CD14-positive monocyte (primary cell): Measurements from ENCODE around the gene GFOD1. TPM values are rescaled to one million over a fixed set of nuclear protein-coding genes. Genes with fewer than 3 reads are reported as not detected.

Experiments
- DNase-seq, 3 donors: peaks; one replicate each; pipeline ENCODE4 v3.0.0-alpha.2; 2011 to 2022
- H2AFZ ChIP-seq: 2 replicates; pipeline ENCODE4 v1.6.0; 2012; ENCODE audit warnings: mild to moderate bottlenecking, low read depth, low read length, inconsistent platforms; ENCODE audit not compliant: insufficient read depth, poor library complexity, severe bottlenecking
- H3K27ac ChIP-seq, 2 donors: 1 replicate in 1 of 2; 2 replicates in 1 of 2; pipeline ENCODE4 v1.5.1; 2012 to 2013; ENCODE audit warnings: low read length in 2 of 2, control low read depth in 1 of 2, inconsistent platforms in 1 of 2, low read depth in 1 of 2, mild to moderate bottlenecking in 1 of 2
- H3K27me3 ChIP-seq, 2 donors: one replicate each; pipeline versions ENCODE4 v1.6.0 to v1.6.1; 2011 to 2013; ENCODE audit warnings: low read length in 2 of 2; ENCODE audit not compliant: control insufficient read depth in 2 of 2, insufficient read depth in 2 of 2
- H3K36me3 ChIP-seq, 2 donors: replicated peaks in 1 of 2; 1 replicate in 1 of 2; 2 replicates in 1 of 2; pipeline versions ENCODE4 v1.5.1 to v1.6.1; 2012 to 2013; ENCODE audit warnings: low read length in 2 of 2, control low read depth in 1 of 2, inconsistent platforms in 1 of 2, mild to moderate bottlenecking in 1 of 2; ENCODE audit not compliant: insufficient read depth in 2 of 2, control insufficient read depth in 1 of 2
- H3K4me1 ChIP-seq, 2 donors: 1 replicate in 1 of 2; 2 replicates in 1 of 2; pipeline versions ENCODE4 v1.5.1 to v1.6.1; 2012 to 2013; ENCODE audit warnings: low read length in 2 of 2, control low read depth in 1 of 2, inconsistent platforms in 1 of 2, mild to moderate bottlenecking in 1 of 2, moderate library complexity in 1 of 2; ENCODE audit not compliant: insufficient read depth in 2 of 2, control insufficient read depth in 1 of 2
- H3K4me2 ChIP-seq: replicated peaks from 2 replicates; pipeline ENCODE3; 2012; ENCODE audit warnings: low read length, moderate library complexity, mild to moderate bottlenecking; ENCODE audit not compliant: poor library complexity, severe bottlenecking; ENCODE audit errors: extremely low read depth
- H3K4me3 ChIP-seq, 3 experiments: fragments of 200-600 bp in 1 of 3; sonication (generic) in 1 of 3; replicated peaks in 1 of 3; 1 replicate in 2 of 3; 2 replicates in 1 of 3; pipeline ENCODE4 v1.5.1; 2011 to 2013; ENCODE audit warnings: low read length in 3 of 3, mild to moderate bottlenecking in 3 of 3, control low read depth in 2 of 3, low read depth in 2 of 3, inconsistent platforms in 1 of 3, moderate library complexity in 1 of 3
- H3K79me2 ChIP-seq: 2 replicates; pipeline ENCODE4 v1.6.0; 2012; ENCODE audit warnings: mild to moderate bottlenecking, control low read depth, inconsistent platforms, low read length, moderate library complexity; ENCODE audit not compliant: insufficient read depth
- H3K9ac ChIP-seq: 2 replicates; pipeline ENCODE4 v1.6.0; 2017; ENCODE audit warnings: low read length, mild to moderate bottlenecking; ENCODE audit not compliant: insufficient read depth, poor library complexity, severe bottlenecking
- H3K9me3 ChIP-seq, 2 donors: replicated peaks in 1 of 2; 1 replicate in 1 of 2; 2 replicates in 1 of 2; pipeline versions ENCODE4 v1.5.1 to v1.6.1; 2012 to 2013; ENCODE audit warnings: low read length in 2 of 2, control low read depth in 1 of 2; ENCODE audit not compliant: control insufficient read depth in 1 of 2, insufficient read depth in 1 of 2
- H4K20me1 ChIP-seq: 2 replicates; pipeline ENCODE4 v1.6.0; 2012; ENCODE audit warnings: mild to moderate bottlenecking, low read length, control low read depth, moderate library complexity; ENCODE audit not compliant: insufficient read depth
- H3K27ac Mint-ChIP-seq, 7 donors: one replicate each; pipeline ENCODE4 v1.8.0; 2020; ENCODE audit warnings: mild to moderate bottlenecking in 7 of 7, mixed read lengths in 7 of 7, moderate library complexity in 6 of 7, inconsistent platforms in 2 of 7
- H3K27me3 Mint-ChIP-seq, 3 donors: one replicate each; pipeline ENCODE4 v1.8.0; 2021 to 2022; ENCODE audit warnings: low read depth in 3 of 3, mild to moderate bottlenecking in 3 of 3, mixed read lengths in 3 of 3, moderate library complexity in 3 of 3, inconsistent platforms in 1 of 3
- H3K36me3 Mint-ChIP-seq, 2 donors: one replicate each; pipeline ENCODE4 v1.8.0; 2020; ENCODE audit warnings: mixed read lengths in 2 of 2, inconsistent platforms in 1 of 2, mild to moderate bottlenecking in 1 of 2
- H3K4me1 Mint-ChIP-seq: one replicate; pipeline ENCODE4 v1.8.0; 2020; ENCODE audit warnings: mild to moderate bottlenecking, mixed read lengths
- H3K4me3 Mint-ChIP-seq, 2 donors: one replicate each; pipeline ENCODE4 v1.8.0; 2020; ENCODE audit warnings: mild to moderate bottlenecking in 2 of 2, mixed read lengths in 2 of 2, moderate library complexity in 1 of 2
- H3K9me3 Mint-ChIP-seq, 7 donors: one replicate each; pipeline ENCODE4 v1.8.0; 2020 to 2022; ENCODE audit warnings: mixed read lengths in 7 of 7, mild to moderate bottlenecking in 6 of 7, moderate library complexity in 6 of 7, inconsistent platforms in 2 of 7
- WGBS: methylation state at CpG from one replicate; pipeline ENCODE4 v1.1.5; 2013; ENCODE audit warnings: missing lambda C conversion rate; ENCODE audit not compliant: insufficient coverage; 5-methylcytosine and 5-hydroxymethylcytosine counted together
- intact Hi-C, 2 donors: fragments of 100-400 bp; cut with micrococcal nuclease; formaldehyde crosslinking; loops; one replicate each; pipeline versions ENCODE4 v1.15.0 to v1.15.1; 2023
- polyA plus RNA-seq, 3 donors: library from polyadenylated mRNA; depleted of rRNA in 1 of 3; unstranded in 2 of 3; stranded (reverse) in 1 of 3; fragments of 300-500 nt in 2 of 3; fragments of >200 nt in 1 of 3; fragmentation: Illumina TruSeq in 2 of 3; gene quantifications; 1 replicate in 2 of 3; 2 replicates in 1 of 3; pipeline ENCODE4 v1.2.3, GENCODE V29; 2012 to 2021
- TF ChIP-seq, protein P1 (sequence below): fragments of 200-600 bp; IDR thresholded peaks from one replicate; pipeline ENCODE4 v1.8.0; 2022; ENCODE audit warnings: antibody characterized with exemption, mild to moderate bottlenecking

GFOD1 gene
- polyA plus RNA-seq, 3 donors = 2.4 to 8.7 (median 2.4) TPM

DNA sequence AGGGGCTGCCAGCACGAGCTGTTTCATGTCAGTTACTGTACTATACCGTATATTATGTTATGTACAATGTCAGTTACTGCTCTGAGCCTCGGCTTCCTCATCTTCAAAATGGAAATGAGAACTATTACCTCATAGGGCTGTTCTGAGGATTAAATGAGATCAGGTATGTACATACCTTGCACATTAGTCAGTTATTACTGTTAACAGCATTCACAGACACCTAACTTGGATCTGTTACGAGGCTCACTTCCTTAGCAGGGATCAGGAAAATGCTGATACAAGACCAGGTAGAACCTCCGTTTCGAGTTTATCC is 89.4 kb downstream of the GFOD1 start:
- Histone ChIP-seq H3K36me3 (no peaks in the 10 kb centered on the region), H3K9me3 (no peaks in the 10 kb centered on the region), H3K79me2 (peaks cover 19% of the 10 kb centered on the region), H3K27me3 (no peaks in the 10 kb centered on the region), H3K9ac (no peak overlapping the region), H3K4me2 (no peak overlapping the region), H4K20me1 (no peaks in the 10 kb centered on the region), H3K27ac (peak overlapping the region in 1 of 2 donors; percentile 98), H3K4me3 (no peak overlapping the region), H3K4me1 (peaks cover 42 to 43% of the 10 kb centered on the region in 2 donors), H2AFZ (no peak overlapping the region)
- TF ChIP-seq, protein P1, sequence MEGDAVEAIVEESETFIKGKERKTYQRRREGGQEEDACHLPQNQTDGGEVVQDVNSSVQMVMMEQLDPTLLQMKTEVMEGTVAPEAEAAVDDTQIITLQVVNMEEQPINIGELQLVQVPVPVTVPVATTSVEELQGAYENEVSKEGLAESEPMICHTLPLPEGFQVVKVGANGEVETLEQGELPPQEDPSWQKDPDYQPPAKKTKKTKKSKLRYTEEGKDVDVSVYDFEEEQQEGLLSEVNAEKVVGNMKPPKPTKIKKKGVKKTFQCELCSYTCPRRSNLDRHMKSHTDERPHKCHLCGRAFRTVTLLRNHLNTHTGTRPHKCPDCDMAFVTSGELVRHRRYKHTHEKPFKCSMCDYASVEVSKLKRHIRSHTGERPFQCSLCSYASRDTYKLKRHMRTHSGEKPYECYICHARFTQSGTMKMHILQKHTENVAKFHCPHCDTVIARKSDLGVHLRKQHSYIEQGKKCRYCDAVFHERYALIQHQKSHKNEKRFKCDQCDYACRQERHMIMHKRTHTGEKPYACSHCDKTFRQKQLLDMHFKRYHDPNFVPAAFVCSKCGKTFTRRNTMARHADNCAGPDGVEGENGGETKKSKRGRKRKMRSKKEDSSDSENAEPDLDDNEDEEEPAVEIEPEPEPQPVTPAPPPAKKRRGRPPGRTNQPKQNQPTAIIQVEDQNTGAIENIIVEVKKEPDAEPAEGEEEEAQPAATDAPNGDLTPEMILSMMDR = no peak
- Mint-ChIP-seq H3K27ac (peak overlapping the region in 5 of 7 donors; percentile 73 to 99 (median 99)), H3K9me3 (peaks cover 0 to 1% (median 0%) of the 10 kb centered on the region in 7 donors), H3K4me3 (no peak overlapping the region), H3K27me3 (peaks cover 1 to 3% (median 1%) of the 10 kb centered on the region in 3 donors), H3K36me3 (peaks cover 0 to 2% of the 10 kb centered on the region in 2 donors), H3K4me1 (peaks cover 33% of the 10 kb centered on the region)
- intact Hi-C loops = loop anchor here in 1 of 2 donors (5.0 kb wide), 2 partner anchors 61 to 64 kb away; no protein-coding TSS in a partner anchor
- no peak for DNase-seq
- 80% methylated on average over 1 of the region's 6 CpGs for WGBS

DNA sequence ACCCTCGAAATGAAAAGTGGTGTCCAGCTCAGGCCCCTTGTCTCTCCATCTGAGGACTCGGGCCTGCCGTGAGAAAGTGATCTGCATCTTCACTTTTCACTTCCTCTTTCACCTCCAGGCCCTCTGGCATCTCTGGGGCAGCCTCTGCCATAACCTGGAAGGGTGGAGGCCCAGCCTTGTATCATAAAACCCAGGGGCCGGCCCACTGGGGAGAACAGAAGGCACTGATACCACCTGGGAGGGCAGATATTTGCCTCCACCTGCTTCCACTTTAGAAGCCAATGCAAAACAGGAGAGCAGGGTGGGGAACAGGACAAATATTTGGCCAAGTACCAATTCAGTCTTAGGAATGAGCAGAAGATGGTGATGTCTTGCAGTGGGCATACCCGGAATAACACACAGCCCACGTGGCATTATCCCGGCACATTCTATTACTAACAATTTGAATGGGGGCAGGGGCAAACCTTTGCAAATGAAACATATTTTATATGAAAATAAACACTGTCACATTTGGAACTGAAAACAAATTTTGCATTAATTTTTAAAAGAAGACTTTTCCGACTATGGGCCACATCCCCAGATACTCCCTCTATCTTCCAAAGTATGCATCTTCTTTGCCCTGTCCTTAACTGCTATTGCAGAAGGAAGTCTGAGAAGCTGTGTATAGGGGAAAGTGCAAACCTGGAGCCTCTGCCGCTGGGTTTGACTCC is 89.9 kb downstream of the GFOD1 start:
- Mint-ChIP-seq H3K27ac (peak overlapping the region; percentile 93 to 99 (median 99)), H3K4me1 (peaks cover 33% of the 10 kb centered on the region), H3K36me3 (peaks cover 0 to 2% of the 10 kb centered on the region in 2 donors), H3K9me3 (peaks cover 0 to 1% (median 0%) of the 10 kb centered on the region in 7 donors), H3K27me3 (peaks cover 1 to 3% (median 1%) of the 10 kb centered on the region in 3 donors), H3K4me3 (no peak overlapping the region)
- Histone ChIP-seq H3K9me3 (no peaks in the 10 kb centered on the region), H3K9ac (peak overlapping the region; percentile 23), H3K4me2 (no peak overlapping the region), H3K27ac (peak overlapping the region; percentile 52 to 98), H3K4me3 (no peak overlapping the region), H3K79me2 (peaks cover 19% of the 10 kb centered on the region), H4K20me1 (no peaks in the 10 kb centered on the region), H3K36me3 (no peaks in the 10 kb centered on the region), H3K27me3 (no peaks in the 10 kb centered on the region), H2AFZ (peak overlapping the region; percentile 10), H3K4me1 (peaks cover 42 to 43% of the 10 kb centered on the region in 2 donors)
- TF ChIP-seq, protein P1 = no peak
- WGBS = 29% methylated on average over 3 of the region's 9 CpGs
- intact Hi-C loops = loop anchor here in 1 of 2 donors (5.0 kb wide), 2 partner anchors 60 to 65 kb away; no protein-coding TSS in a partner anchor
- peak; percentile 70 to 83 (median 79) for DNase-seq
